ENCODE results near the gene MRPL9.

The MRPL9 gene

GRCh38 chr1:151762941-151763921, at the start of gene MRPL9:
MRPL9 (minus strand) TSS chr1:151763496; CDS start chr1:151763479, 17 bp downstream.
- peak; percentile 76 for DNase-seq (ENCODE audit: low read depth)

DNA sequence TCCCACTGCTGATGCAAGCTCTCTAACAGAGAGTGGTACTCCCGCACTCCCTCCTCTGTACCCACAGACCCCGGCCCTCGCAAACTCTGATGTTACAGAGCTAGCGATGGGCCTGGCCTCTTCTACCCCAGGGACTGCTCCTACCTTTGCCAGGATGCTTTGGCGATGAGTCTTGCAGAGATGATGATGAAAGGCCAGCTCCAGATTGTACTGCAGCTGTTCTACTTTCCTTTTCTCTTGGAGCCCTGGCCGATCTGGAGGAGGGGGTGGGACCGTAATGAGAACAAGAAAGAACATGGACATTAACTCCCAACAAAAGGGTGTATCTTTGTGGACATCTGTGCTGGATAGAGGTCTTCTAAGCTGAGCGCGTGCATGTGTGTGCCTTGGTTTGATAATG, 47.9 kb upstream of the MRPL9 start:
- DNase-seq (ENCODE audit: low read depth) = peak; percentile 9

DNA sequence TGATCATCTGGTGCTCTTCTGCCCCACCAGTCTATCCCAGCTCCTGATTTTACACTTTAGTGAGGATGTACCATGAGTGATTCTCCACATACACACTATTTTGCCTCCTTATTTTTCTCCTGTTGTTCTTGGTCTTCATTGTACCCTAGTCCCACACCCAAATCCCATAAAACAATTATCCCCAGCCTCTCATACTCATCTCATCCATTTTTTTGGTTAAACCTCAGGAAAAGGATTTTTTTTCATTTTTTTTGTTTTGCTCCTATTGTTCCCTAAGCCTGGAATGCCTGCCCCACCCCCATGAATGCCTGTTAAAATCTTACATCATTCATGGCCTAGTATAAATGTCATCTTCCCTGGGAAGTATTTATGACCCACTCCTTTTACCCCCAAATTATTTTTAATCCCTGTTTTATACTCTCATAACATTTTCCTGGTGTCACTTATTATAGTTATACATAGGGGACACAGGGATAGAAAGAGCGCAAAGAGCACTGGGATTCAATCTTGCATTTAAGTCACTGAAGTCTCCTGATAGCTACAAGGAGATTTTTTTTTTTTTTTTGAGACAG, 46.8 kb upstream of the MRPL9 start:
- no peak for DNase-seq (ENCODE audit: low read depth)

DNA sequence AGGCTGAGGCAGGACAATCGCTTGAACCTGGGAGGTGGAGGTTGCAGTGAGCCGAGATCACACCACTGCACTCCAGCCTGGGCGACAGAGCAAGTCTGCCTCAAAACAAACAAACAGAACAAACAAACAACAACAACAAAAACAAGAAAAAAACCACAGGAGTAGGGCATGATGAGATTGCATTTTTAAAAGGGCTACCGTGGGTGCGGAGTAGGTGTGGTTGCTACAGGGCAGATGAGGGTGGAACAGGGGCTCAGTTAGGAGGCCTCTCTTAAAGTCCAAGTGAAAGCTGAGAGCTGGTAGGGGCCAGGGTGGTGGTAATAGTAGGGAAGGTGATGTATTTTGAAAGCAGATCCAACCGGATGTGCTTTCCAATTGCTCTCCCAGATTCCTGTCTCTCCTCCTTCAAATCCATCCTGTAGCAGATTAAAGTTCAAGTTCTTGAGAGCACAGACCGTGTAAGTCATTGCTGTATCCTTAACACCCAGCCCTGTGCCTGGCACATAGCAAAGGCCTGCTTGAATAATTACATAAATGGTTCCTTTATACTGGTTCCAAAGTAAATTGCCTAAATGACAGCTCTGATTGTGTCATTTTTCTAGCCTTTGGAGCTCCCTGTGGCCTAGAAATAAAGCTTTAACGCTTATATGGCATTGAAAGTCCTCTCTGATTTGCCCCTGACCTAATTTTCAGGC, 46.1 kb upstream of the MRPL9 start:
- DNase-seq (ENCODE audit: low read depth) = no peak

DNA sequence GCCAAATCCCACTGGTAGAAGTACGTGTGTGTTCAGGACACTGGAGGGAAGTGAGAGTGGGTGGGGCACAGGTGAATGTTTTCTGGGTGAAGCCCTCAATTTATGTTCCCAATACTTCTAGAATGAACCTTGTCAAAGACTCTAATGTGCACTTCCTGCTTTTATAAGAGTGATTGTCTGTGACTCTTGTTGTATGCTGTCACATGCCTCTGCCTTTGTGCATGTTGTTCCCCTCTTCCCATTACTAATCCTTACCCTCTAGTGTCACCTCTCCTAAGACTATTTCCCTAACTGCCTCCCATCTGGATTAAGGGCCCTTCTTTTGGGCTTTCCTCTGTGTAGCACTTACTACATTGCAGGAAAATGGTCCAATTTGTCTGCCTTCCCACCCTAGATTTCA, 44.5 kb upstream of the MRPL9 start:
- DNase-seq (ENCODE audit: low read depth) = no peak

GRCh38 chr1:151807131-151807530, 43.8 kb upstream of the MRPL9 start:
- no peak for DNase-seq (ENCODE audit: low read depth)

GRCh38 chr1:151806170-151806569, 42.9 kb upstream of the MRPL9 start:
- DNase-seq (ENCODE audit: low read depth) = no peak

GRCh38 chr1:151805066-151805820, 41.9 kb upstream of the MRPL9 start, which contains the start of gene LINGO4:
LINGO4 (minus strand) TSS chr1:151805419; CDS start chr1:151802704, 2,715 bp downstream.
- DNase-seq (ENCODE audit: low read depth) = no peak

- no peak for DNase-seq (ENCODE audit: low read depth)
These were observed 40.6 kb upstream of the MRPL9 start for GRCh38 chr1:151803915-151804314.

- no peak for DNase-seq (ENCODE audit: low read depth)
These were observed 39.9 kb upstream of the MRPL9 start for GRCh38 chr1:151803164-151803563.

- DNase-seq (ENCODE audit: low read depth) = no peak
These were observed 39.1 kb upstream of the MRPL9 start for GRCh38 chr1:151802372-151802771.

DNA sequence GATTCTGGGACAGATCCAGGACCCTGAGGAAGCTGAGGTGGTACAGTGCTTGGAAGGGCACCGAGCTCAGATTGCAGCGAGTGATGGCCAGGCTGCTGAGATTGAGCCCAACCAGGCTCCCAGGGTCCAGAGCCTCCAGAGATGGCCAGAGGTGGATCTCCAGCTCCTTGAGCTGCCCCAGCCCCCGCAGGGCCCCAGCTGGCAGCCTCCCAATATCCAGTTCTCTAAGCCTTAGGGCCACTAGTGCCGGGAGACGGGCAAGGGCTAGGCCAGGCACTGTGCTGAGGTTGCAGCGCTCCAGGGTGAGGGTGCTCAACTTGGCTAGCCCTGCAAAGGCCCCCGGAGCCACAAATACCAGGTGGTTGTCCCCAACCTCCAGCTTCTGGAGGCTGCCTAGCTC, 38.5 kb upstream of the MRPL9 start:
- no peak for DNase-seq (ENCODE audit: low read depth)

GRCh38 chr1:151801310-151801820, 38.1 kb upstream of the MRPL9 start:
- no peak for DNase-seq (ENCODE audit: low read depth)

- DNase-seq (ENCODE audit: low read depth) = no peak
These were observed 37.5 kb upstream of the MRPL9 start for GRCh38 chr1:151800830-151801229.

DNA sequence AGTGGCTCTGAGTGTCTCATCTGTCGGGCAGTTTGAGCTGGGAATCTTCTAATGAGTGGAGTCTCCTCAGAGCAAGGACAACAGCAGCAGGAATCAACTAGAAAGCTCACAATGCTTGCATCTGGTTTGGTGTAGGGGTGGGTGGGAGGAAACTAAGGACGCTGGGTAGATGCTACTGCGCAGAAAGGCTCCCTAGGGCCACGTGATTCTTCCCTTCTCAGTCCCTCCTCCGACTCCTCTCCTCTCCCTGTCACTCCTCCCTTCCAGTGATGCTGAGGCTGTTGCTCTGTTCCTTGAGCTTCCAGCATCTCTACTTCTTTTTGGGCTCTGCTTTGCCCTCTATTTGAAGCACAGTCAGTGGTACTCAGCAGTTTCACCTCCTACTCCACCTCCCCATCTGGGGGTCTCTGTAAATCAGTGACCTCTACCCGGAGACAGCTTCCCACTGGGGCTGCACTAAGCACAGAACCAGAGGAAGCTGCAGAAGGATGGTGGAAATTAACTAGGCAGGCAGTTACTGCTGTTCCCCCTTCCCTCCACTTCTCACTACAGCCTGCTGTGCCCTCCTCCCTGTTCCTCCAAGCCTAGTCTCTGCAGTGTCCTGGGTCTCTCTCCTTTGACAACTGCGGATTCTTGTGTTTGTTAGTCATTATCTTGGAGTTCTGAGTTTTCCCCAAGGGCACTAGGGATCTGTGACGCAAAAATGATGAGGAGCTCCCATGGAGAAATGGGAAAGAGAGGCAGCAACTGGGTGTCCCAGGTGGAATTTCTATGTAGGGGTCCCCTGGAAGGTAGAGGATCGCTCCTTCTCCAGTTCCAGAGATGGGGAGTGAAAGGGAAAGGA, 36.1 kb upstream of the MRPL9 start:
- peak; percentile 3 for DNase-seq (ENCODE audit: low read depth)

DNA sequence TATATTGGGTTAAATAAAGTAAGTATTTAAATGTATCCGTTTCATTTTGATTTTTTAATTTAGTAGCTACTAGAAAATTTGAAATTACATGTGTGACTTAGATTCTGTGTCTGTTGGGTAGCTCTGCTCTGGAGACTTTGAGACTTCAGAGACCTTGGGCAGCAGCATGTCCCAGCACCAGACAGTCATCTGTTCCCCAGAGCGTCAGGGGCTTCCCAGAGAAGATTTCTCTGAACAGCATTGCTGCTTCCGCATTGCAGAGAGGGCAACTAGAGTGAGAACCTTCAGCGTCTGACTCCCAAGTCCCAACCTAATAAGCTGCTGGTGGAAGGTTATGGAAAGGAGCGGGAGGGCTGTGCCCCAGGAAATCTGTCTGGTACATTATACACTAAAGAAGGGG, 35.3 kb upstream of the MRPL9 start:
- no peak for DNase-seq (ENCODE audit: low read depth)

DNA sequence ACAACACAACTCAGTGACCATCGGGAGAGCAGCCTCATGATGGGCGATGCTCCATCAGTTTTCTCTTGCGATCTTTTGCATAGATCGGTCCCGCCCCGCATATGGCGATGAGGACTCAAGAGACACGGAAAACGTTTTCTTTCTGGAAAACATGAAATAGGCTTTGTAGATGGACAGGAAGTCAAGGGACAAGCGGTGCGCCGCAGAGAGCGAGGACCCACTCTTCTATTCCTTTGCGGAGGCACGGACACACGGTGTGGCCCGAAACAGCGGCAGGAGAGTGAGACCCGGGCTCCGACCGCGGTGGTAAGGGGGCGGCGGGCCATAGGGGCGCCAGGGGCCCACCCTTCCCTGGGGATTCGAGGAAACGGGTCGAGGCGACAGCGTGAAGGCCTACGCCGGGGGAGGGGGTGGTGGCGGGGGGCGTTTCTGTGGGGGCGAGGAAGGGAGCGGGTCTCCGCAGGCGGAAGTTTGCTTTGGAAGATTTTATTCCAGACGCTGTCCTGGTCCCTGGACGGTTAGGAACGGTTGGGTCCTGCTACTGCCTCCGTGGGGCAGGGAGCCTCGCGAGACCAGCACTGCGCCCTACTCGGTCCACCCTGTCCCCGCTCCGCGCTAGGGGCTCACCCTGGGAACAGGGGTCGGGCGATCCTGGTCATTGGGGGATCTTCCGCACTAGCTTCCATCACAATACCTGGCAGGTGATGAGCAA, 27.8 kb upstream of the MRPL9 start:
- peak; percentile 24 for DNase-seq (ENCODE audit: low read depth)

DNA sequence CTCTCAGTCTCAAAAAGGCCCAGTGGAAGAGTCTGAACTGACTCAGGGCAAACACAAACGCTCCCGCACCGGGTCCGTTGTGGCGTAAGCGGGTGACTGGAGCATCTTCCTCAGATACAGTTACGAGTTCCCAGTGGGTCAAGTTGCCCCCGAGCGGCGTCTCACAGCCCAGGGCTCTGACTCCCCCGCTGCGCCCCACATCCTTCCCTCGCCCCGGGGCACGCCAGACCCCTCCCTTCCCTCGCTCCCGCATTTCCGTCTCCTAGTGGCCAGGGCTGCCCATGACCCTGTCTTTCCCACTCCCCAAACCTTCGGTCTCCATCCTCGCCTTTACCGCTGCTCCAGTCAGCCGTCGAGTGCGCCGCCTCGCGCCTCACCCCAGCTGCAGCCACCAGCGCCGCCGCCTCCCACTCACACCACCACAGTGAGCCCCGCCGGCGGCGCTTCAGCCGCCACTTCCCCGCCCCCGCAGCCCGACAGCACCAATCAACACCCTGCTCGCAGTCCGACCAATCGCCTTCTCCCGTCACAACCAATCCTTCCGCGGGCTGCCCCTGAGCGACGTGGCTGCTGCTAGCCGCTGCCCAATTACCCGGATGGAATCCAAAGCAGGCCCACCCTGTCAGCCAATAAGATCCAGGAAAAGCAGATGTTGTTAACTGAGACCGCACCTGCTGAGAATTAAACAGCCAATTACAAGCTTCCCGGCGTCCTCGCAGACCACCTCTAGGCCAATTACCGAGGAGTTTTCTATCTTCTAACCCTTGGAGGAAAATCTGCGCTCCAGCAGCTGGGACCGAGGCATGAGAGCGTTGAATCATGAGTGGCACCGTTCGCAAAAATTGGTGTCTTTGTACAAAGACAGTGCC, 27.0 kb upstream of the MRPL9 start, which contains the start of gene TDRKH:
TSS of gene TDRKH (minus strand) at position 430 of the 869 bp plus-strand sequence. CDS start 7,478 bp downstream, outside the sequence.
- DNase-seq (ENCODE audit: low read depth) = peak; percentile 100

DNA sequence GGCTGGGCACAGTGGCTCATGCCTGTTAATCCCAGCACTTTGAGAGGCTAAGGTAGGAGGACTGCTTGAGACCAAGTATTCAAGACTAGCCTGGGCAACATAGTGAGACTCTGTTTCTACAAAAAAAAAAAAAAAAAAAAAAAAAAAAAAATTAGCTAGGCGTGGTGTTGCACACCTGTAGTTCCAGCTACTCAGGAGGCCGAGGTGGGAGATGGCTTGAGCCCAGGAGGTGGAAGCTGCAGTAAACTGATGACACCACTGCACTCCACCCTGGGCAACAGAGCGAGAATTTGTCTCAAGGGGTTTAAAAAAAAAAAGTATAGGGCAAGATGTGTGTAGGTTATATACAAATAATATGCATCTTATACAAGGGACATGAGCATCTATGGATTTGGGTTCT, 24.4 kb upstream of the MRPL9 start:
- DNase-seq (ENCODE audit: low read depth) = no peak

Measured in iris pigment epithelial cell (primary cell).